Measurements from ENCODE around the gene IKZF5.

The IKZF5 gene

DNA sequence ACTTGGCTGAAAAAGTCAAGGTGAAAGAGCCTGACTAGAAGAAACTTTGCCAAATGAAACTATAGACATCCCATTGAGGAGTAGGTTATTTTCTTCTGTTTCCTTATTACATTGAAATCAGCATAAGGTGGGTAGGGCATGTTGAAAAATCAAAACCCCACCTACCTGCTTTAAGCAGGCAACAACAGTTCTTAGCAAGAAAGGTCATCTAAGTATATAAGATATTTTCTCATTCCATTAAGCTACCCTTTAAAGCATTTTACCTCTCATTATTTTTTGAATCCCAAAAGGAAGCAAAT is 31.0 kb upstream of the IKZF5 start:
- Histone ChIP-seq H3K36me3 (ENCODE audit: insufficient read depth, low read length) (no peaks in the 10 kb centered on the region), H4K20me1 (ENCODE audit: insufficient read depth, low read length) (no peaks in the 10 kb centered on the region), H3K4me3 (ENCODE audit: low read depth, low read length, poor library complexity, severe bottlenecking) (no peak overlapping the region), H3K9ac (ENCODE audit: low read length) (no peak overlapping the region), H3K9me2 (ENCODE audit: low read depth, low read length) (no peaks in the 10 kb centered on the region), H3K27me3 (ENCODE audit: insufficient read depth, low read length) (no peaks in the 10 kb centered on the region), H3K4me1 (ENCODE audit: insufficient read depth, low read length, severe bottlenecking) (no peaks in the 10 kb centered on the region), H3K4me2 (ENCODE audit: low read length) (no peak overlapping the region), H3F3A (ENCODE audit: insufficient read depth, low read length) (no peaks in the 10 kb centered on the region), H3K9me3 (ENCODE audit: low read length) (no peaks in the 10 kb centered on the region), H3K79me2 (ENCODE audit: insufficient read depth, low read length) (no peaks in the 10 kb centered on the region), H3K27ac (ENCODE audit: low read depth, low read length, poor library complexity, severe bottlenecking) (no peak overlapping the region), H2AFZ (ENCODE audit: low read length) (no peak overlapping the region)
- TF ChIP-seq CTCF (IDR thresholded peaks at IDR 0.05; ENCODE audit: low read length) (no peak), EZH2 (IDR thresholded peaks at IDR 0.05; ENCODE audit: borderline replicate concordance, low read length) (no peak)

GRCh38 chr10:123038782-123039631 is 30.4 kb upstream of the IKZF5 start:
- TF ChIP-seq CTCF (IDR thresholded peaks at IDR 0.05; ENCODE audit: low read length), result no peak
- Histone ChIP-seq H3K27ac (ENCODE audit: low read depth, low read length, poor library complexity, severe bottlenecking) (no peak overlapping the region), H3K9me2 (ENCODE audit: low read depth, low read length) (no peaks in the 10 kb centered on the region), H3K27me3 (ENCODE audit: insufficient read depth, low read length) (no peaks in the 10 kb centered on the region), H4K20me1 (ENCODE audit: insufficient read depth, low read length) (no peaks in the 10 kb centered on the region), H3K79me2 (ENCODE audit: insufficient read depth, low read length) (no peaks in the 10 kb centered on the region), H3K9me3 (ENCODE audit: low read length) (no peaks in the 10 kb centered on the region), H3F3A (ENCODE audit: insufficient read depth, low read length) (no peaks in the 10 kb centered on the region), H2AFZ (ENCODE audit: low read length) (no peak overlapping the region), H3K36me3 (ENCODE audit: insufficient read depth, low read length) (no peaks in the 10 kb centered on the region), H3K4me2 (ENCODE audit: low read length) (no peak overlapping the region), H3K9ac (ENCODE audit: low read length) (no peak overlapping the region), H3K4me3 (ENCODE audit: low read depth, low read length, poor library complexity, severe bottlenecking) (no peak overlapping the region), H3K4me1 (ENCODE audit: insufficient read depth, low read length, severe bottlenecking) (no peaks in the 10 kb centered on the region)

GRCh38 chr10:123035467-123036086 is 27.0 kb upstream of the IKZF5 start:
- Histone ChIP-seq H3F3A (ENCODE audit: insufficient read depth, low read length) (no peaks in the 10 kb centered on the region), H3K4me3 (ENCODE audit: low read depth, low read length, poor library complexity, severe bottlenecking) (no peak overlapping the region), H2AFZ (ENCODE audit: low read length) (no peak overlapping the region), H3K9ac (ENCODE audit: low read length) (no peak overlapping the region), H3K9me2 (ENCODE audit: low read depth, low read length) (no peaks in the 10 kb centered on the region), H3K36me3 (ENCODE audit: insufficient read depth, low read length) (no peaks in the 10 kb centered on the region), H3K79me2 (ENCODE audit: insufficient read depth, low read length) (no peaks in the 10 kb centered on the region), H4K20me1 (ENCODE audit: insufficient read depth, low read length) (no peaks in the 10 kb centered on the region), H3K9me3 (ENCODE audit: low read length) (no peaks in the 10 kb centered on the region), H3K4me2 (ENCODE audit: low read length) (no peak overlapping the region), H3K27me3 (ENCODE audit: insufficient read depth, low read length) (no peaks in the 10 kb centered on the region), H3K27ac (ENCODE audit: low read depth, low read length, poor library complexity, severe bottlenecking) (no peak overlapping the region), H3K4me1 (ENCODE audit: insufficient read depth, low read length, severe bottlenecking) (no peaks in the 10 kb centered on the region)
- TF ChIP-seq CTCF (IDR thresholded peaks at IDR 0.05; ENCODE audit: low read length) (no peak), EZH2 (IDR thresholded peaks at IDR 0.05; ENCODE audit: borderline replicate concordance, low read length) (no peak)

Measured in OCI-LY1 (cell line).